ENCODE results near the gene PRPF38B. TPM values are rescaled to one million over a fixed set of nuclear protein-coding genes. Genes with fewer than 3 reads are reported as not detected.

The PRPF38B gene
- total and polyA plus RNA-seq, 9 of the 15 experiments (the other 6 are each of a cell fraction or from before 2014, with no cell fraction given) = 25.3 to 85.5 (median 66.4) TPM

DNA sequence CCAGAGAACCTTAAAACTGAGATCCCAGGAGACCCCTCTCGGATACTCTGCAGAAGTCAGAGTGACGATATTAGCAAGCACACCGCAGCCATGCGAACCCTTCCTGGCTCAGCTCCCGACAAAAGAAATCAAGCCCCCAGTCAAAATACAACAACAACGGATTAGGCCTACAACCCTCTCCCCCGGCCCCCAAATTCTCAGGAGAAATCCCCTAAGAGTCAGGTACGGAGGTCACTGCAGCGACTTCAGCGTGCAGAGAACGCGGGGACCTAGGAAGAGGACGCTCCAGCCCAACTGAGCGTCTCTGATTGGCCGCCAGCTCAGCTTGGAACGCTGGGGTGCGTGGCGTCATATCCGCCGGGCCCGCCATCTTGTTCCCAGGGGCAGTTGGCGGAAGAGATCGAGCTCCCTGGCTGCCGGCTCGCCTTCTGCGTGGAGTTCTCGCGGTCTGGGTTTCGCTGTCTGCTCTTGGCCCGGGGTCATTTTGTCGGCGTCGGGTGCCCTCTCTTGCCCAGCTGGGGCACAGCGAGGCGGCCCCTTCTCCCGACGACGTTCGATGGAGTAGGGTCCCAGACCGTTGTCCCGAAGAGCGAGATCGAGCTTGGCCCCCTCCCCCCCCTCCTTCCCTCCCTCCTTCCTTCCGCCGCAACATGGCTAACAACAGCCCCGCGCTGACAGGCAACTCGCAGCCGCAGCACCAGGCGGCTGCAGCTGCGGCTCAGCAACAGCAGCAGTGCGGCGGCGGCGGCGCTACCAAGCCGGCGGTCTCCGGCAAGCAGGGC lies at the start of gene PRPF38B (continued):
- TF ChIP-seq ZFP91 (CRISPR knock-in tag; IDR thresholded peaks at IDR 0.05) (0 out of 2 replicates have a peak, but pooled peaks have one; percentile 35), ZNF512 (tag; IDR thresholded peaks at IDR 0.05) (no peak), ZEB2 (IDR thresholded peaks at IDR 0.05) (no peak; the same call in 1 of the 2 replicates), CREM (IDR thresholded peaks at IDR 0.05; ENCODE audit: low read depth) (peak; percentile 98), NKRF (IDR thresholded peaks at IDR 0.05; ENCODE audit: borderline replicate concordance) (peak; percentile 59), SAP30 (IDR thresholded peaks at IDR 0.05; ENCODE audit: borderline replicate concordance, insufficient read depth, low read depth, low read length, poor library complexity, severe bottlenecking) (peak; percentile 78), ETV1 (tag; conservative IDR thresholded peaks at IDR 0.05; ENCODE audit: low read depth) (peak; percentile 90), SP1 (CRISPR knock-in tag; IDR thresholded peaks at IDR 0.05) (peak; percentile 86), ZSCAN32 (CRISPR knock-in tag; IDR thresholded peaks at IDR 0.05) (0 out of 2 replicates have a peak, but pooled peaks have one; percentile 2), POLR2AphosphoS5 (IDR thresholded peaks at IDR 0.05; ENCODE audit: control insufficient read depth, insufficient read depth, low read depth, low read length) (peak; percentile 97), PCBP1 (IDR thresholded peaks at IDR 0.05; ENCODE audit: low read depth, low read length, poor library complexity, severe bottlenecking) (peak; percentile 95), NR4A1 (CRISPR knock-in tag; IDR thresholded peaks at IDR 0.05) (no peak; the same call in 1 of the 2 replicates), NR4A1 (tag; IDR thresholded peaks at IDR 0.05) (peak; percentile 39; the same call in 1 of the 2 replicates), LEF1 (IDR thresholded peaks at IDR 0.05) (peak; percentile 29; the same call in 1 of the 2 replicates), THAP12 (CRISPR knock-in tag; IDR thresholded peaks at IDR 0.05) (peak; percentile 95), FOXK2 (conservative IDR thresholded peaks at IDR 0.05 in 1 of 2, IDR thresholded peaks at IDR 0.05 in 1 of 2; ENCODE audit: low read depth in 2 of 2) (peak; percentile 83 to 90; a peak in 3 of 4 replicates)
- TF ChIP-seq, protein P1, sequence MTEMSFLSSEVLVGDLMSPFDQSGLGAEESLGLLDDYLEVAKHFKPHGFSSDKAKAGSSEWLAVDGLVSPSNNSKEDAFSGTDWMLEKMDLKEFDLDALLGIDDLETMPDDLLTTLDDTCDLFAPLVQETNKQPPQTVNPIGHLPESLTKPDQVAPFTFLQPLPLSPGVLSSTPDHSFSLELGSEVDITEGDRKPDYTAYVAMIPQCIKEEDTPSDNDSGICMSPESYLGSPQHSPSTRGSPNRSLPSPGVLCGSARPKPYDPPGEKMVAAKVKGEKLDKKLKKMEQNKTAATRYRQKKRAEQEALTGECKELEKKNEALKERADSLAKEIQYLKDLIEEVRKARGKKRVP (CRISPR knock-in tag; IDR thresholded peaks at IDR 0.05) = no peak

All from K562 (cell line).